ENCODE data around the gene RECQL. TPM values are rescaled to one million over a fixed set of nuclear protein-coding genes. Genes with fewer than 3 reads are reported as not detected.

Gene RECQL
- total RNA-seq, 2 experiments from 2014 or later: 112 to 114 TPM

DNA sequence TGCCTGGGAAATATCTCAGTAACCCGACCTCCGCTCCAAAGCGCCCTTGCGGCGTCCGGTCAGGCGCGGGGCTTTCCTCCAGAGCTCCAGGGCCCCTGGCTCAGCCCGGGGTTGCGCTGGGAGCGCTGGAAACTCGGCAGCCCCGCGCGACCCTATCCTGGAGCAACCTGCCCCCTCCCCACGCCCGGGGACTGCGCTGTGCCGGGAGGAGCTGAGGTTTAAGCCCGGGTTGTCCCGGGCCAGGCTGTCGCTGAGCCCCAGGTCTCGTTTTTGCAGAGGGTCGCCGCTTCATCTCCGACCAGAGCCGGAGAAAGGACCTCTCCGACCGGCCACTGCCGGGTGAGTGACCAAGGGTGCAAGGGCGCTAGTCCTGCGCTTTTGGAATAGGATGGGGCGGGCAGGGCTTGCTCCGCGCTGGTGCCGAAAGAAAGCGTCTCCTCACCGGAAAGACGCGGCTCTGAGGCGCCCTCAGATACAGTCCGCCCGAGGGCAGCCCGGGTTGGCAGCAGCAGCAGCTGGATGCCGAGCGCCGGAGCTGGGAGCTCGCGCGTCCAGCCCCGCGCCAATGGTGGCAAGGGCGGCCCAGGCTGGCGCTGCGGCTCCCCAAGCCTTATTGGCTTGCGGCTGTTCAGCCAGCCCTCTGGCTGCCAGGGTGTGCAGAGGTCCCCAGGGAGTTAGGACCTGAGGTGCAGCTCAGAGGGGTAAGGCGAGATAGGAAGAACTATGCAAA lies 26.2 kb upstream of the RECQL start:
- intact Hi-C loops (cut with micrococcal nuclease): loop anchor here (1.0 to 2.0 kb wide), 3 partner anchors 13 to 26 kb away; partner anchors contain the start of genes GOLT1B and RECQL
- POLR2A ChIA-PET: interaction anchor here (0.7 to 1.9 kb wide), 5 partner anchors 9 to 149 kb away, joined by 3 to 6 read pairs (median 3); partner anchors contain the start of gene LDHB

GRCh38 chr12:21526721-21527345 lies 25.4 kb upstream of the RECQL start:
- H3K4me1 Mint-ChIP-seq (ENCODE audit: low read depth): peaks cover 6% of the 10 kb centered on the region
- H3K27me3 Mint-ChIP-seq: peaks cover 26% of the 10 kb centered on the region
- POLR2A ChIA-PET: interaction anchor here (0.9 to 1.9 kb wide), 4 partner anchors 12 to 150 kb away, joined by 3 to 6 read pairs (median 4); partner anchors contain the start of gene LDHB
- H3K36me3 Mint-ChIP-seq: no peaks in the 10 kb centered on the region
- intact Hi-C loops (cut with micrococcal nuclease): loop anchor here (1.0 to 2.0 kb wide), 3 partner anchors 13 to 26 kb away; partner anchors contain the start of genes GOLT1B and RECQL
- peaks cover 4% of the 10 kb centered on the region for H3K9me3 Mint-ChIP-seq
- DNase-seq: no peak
- no peak overlapping the region for H3K27ac Mint-ChIP-seq
- CTCF ChIA-PET: interaction anchor here (1.0 to 1.8 kb wide), 2 partner anchors 154 to 278 kb away, joined by 3 to 6 read pairs; no protein-coding TSS in a partner anchor
- peak overlapping the region; percentile 73 for H3K4me3 Mint-ChIP-seq

More for the DNA sequence above, 26.2 kb upstream of the RECQL start:
- CTCF ChIA-PET: interaction anchor here (0.8 to 1.8 kb wide), 5 partner anchors 9 to 279 kb away, joined by 3 to 6 read pairs (median 3); no protein-coding TSS in a partner anchor
- Mint-ChIP-seq H3K27ac (no peak overlapping the region), H3K36me3 (no peaks in the 10 kb centered on the region), H3K9me3 (peaks cover 4% of the 10 kb centered on the region), H3K4me3 (peak overlapping the region; percentile 73), H3K4me1 (ENCODE audit: low read depth) (peaks cover 6% of the 10 kb centered on the region), H3K27me3 (peaks cover 27% of the 10 kb centered on the region)
- peak; percentile 78 for DNase-seq

- DNase-seq: no peak
- no peak within 1 kb of the TSS for H3K27ac Mint-ChIP-seq
- POLR2A ChIA-PET: no interaction called here
- peaks cover 6% of the 10 kb centered on the region for H3K4me1 Mint-ChIP-seq (ENCODE audit: low read depth)
- CTCF ChIA-PET: interaction anchor here (1.8 kb wide), 1 partner anchor 154 kb away, joined by 6 read pairs; no protein-coding TSS in a partner anchor
- peaks cover 21% of the 10 kb centered on the region for H3K27me3 Mint-ChIP-seq
- H3K36me3 Mint-ChIP-seq: no peaks in the 10 kb centered on the region
- H3K9me3 Mint-ChIP-seq: peaks cover 4% of the 10 kb centered on the region
- intact Hi-C loops (cut with micrococcal nuclease): loop anchor here (2.0 kb wide), 1 partner anchor 17 kb away; no protein-coding TSS in a partner anchor
- H3K4me3 Mint-ChIP-seq: peak within 1 kb of the TSS; percentile 73
Measured at GRCh38 chr12:21526053-21526452, 24.6 kb upstream of the RECQL start, which contains the start of gene SPX. Gene SPX, plus strand, starts transcription at chr12:21526296. Its CDS starts 177 bp downstream, at chr12:21526473.

GRCh38 chr12:21523148-21523547 lies 21.7 kb upstream of the RECQL start:
- Mint-ChIP-seq H3K27me3 (peaks cover 5% of the 10 kb centered on the region), H3K4me3 (no peak overlapping the region), H3K27ac (no peak overlapping the region), H3K9me3 (peaks cover 4% of the 10 kb centered on the region), H3K36me3 (peaks cover 8% of the 10 kb centered on the region), H3K4me1 (ENCODE audit: low read depth) (peaks cover 4% of the 10 kb centered on the region)
- no peak for DNase-seq
- CTCF ChIA-PET: no interaction called here
- POLR2A ChIA-PET: no interaction called here
- intact Hi-C loops (cut with micrococcal nuclease): no loop called here

GRCh38 chr12:21521541-21521940 lies 20.1 kb upstream of the RECQL start:
- POLR2A ChIA-PET: no interaction called here
- no peak for DNase-seq
- no peak overlapping the region for H3K27ac Mint-ChIP-seq
- intact Hi-C loops (cut with micrococcal nuclease): no loop called here
- peaks cover 4% of the 10 kb centered on the region for H3K9me3 Mint-ChIP-seq
- H3K27me3 Mint-ChIP-seq: peaks cover 1% of the 10 kb centered on the region
- CTCF ChIA-PET: no interaction called here
- H3K4me3 Mint-ChIP-seq: no peak overlapping the region
- peaks cover 11% of the 10 kb centered on the region for H3K36me3 Mint-ChIP-seq
- no peaks in the 10 kb centered on the region for H3K4me1 Mint-ChIP-seq (ENCODE audit: low read depth)

DNA sequence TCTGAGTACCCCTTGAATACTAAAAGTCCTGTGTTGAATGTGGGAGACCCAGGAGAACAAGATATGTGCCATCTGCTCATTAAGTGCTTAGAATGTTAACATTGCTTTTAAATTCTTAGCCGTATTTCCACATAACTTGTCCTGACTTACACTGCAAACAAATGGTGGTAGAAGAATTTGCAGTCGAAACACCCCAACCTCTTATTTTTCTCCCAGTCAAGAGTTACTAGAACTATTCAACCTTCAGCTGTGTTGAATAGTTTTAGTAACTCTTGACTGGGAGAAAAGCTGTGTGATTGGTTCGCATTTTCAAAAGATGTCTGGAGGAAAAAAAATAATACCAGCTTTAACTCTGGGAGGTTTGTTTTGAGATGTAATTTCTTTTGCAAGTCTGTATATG lies 17.0 kb upstream of the RECQL start:
- intact Hi-C loops (cut with micrococcal nuclease): no loop called here
- peaks cover 2% of the 10 kb centered on the region for H3K4me1 Mint-ChIP-seq (ENCODE audit: low read depth)
- ChIA-PET CTCF (interaction anchor here (0.6 to 0.9 kb wide), 2 partner anchors 9 to 77 kb away, joined by 3 to 5 read pairs; no protein-coding TSS in a partner anchor), POLR2A (interaction anchor here (0.8 kb wide), 1 partner anchor 10 kb away, joined by 3 read pairs; no protein-coding TSS in a partner anchor)
- no peaks in the 10 kb centered on the region for H3K9me3 Mint-ChIP-seq
- no peak overlapping the region for H3K27ac Mint-ChIP-seq
- no peak for DNase-seq
- no peak overlapping the region for H3K4me3 Mint-ChIP-seq
- H3K36me3 Mint-ChIP-seq: peaks cover 23% of the 10 kb centered on the region
- no peaks in the 10 kb centered on the region for H3K27me3 Mint-ChIP-seq

GRCh38 chr12:21516281-21516680 lies 14.8 kb upstream of the RECQL start:
- H3K36me3 Mint-ChIP-seq: peaks cover 30% of the 10 kb centered on the region
- H3K9me3 Mint-ChIP-seq: no peaks in the 10 kb centered on the region
- intact Hi-C loops (cut with micrococcal nuclease): no loop called here
- no peak overlapping the region for H3K27ac Mint-ChIP-seq
- CTCF ChIA-PET: no interaction called here
- DNase-seq: no peak
- H3K4me3 Mint-ChIP-seq: no peak overlapping the region
- H3K4me1 Mint-ChIP-seq (ENCODE audit: low read depth): peaks cover 2% of the 10 kb centered on the region
- POLR2A ChIA-PET: no interaction called here
- no peaks in the 10 kb centered on the region for H3K27me3 Mint-ChIP-seq

DNA sequence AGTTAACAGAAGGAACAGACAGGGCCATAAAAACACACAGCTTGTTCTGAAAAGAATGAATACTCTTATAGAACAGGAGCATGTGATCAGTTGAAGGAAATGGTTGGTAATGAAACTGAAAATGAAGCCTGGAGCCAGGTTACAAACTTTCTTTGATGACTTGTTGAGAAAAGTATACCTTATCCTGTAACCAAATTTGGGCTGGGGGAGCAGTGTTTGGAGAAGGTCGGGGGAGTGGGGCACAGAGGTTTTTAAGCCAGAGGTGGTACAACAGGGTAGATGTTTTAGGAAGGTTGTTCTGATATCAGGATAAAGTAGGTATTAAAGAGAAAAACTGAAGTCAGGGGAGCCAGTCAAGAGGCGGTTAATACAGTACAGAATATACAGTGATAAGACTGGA lies 8.3 kb upstream of the RECQL start:
- no peaks in the 10 kb centered on the region for H3K27me3 Mint-ChIP-seq
- H3K36me3 Mint-ChIP-seq: peaks cover 39% of the 10 kb centered on the region
- H3K4me1 Mint-ChIP-seq (ENCODE audit: low read depth): peaks cover 34% of the 10 kb centered on the region
- DNase-seq: no peak
- intact Hi-C loops (cut with micrococcal nuclease): loop anchor here (1.0 to 2.0 kb wide), 2 partner anchors 8 to 17 kb away; partner anchors contain the start of genes GOLT1B, RECQL and SPX
- H3K27ac Mint-ChIP-seq: peak overlapping the region; percentile 53
- POLR2A ChIA-PET: no interaction called here
- H3K9me3 Mint-ChIP-seq: no peaks in the 10 kb centered on the region
- H3K4me3 Mint-ChIP-seq: no peak overlapping the region
- CTCF ChIA-PET: interaction anchor here (1.7 kb wide), 1 partner anchor 170 kb away, joined by 3 read pairs; no protein-coding TSS in a partner anchor

- POLR2A ChIA-PET: interaction anchor here (1.1 kb wide), 1 partner anchor 149 kb away, joined by 3 read pairs; the partner anchor contains the start of gene LDHB
- Mint-ChIP-seq H3K4me1 (ENCODE audit: low read depth) (peaks cover 51% of the 10 kb centered on the region), H3K27ac (no peak overlapping the region)
Measured at GRCh38 chr12:21507849-21508248, 6.4 kb upstream of the RECQL start.

GRCh38 chr12:21505888-21506287 lies 4.5 kb upstream of the RECQL start:
- no peaks in the 10 kb centered on the region for H3K27me3 Mint-ChIP-seq
- peaks cover 27% of the 10 kb centered on the region for H3K36me3 Mint-ChIP-seq
- H3K4me1 Mint-ChIP-seq (ENCODE audit: low read depth): peaks cover 57% of the 10 kb centered on the region
- intact Hi-C loops (cut with micrococcal nuclease): no loop called here
- POLR2A ChIA-PET: interaction anchor here (1.5 kb wide), 1 partner anchor 12 kb away, joined by 3 read pairs; no protein-coding TSS in a partner anchor
- no peak overlapping the region for H3K4me3 Mint-ChIP-seq
- DNase-seq: no peak
- no peak overlapping the region for H3K27ac Mint-ChIP-seq
- no peaks in the 10 kb centered on the region for H3K9me3 Mint-ChIP-seq
- CTCF ChIA-PET: interaction anchor here (1.2 kb wide), 1 partner anchor 174 kb away, joined by 6 read pairs; no protein-coding TSS in a partner anchor

More at GRCh38 chr12:21507849-21508248, 6.4 kb upstream of the RECQL start:
- CTCF ChIA-PET: interaction anchor here (0.8 to 1.7 kb wide), 2 partner anchors 171 to 172 kb away, joined by 3 read pairs; no protein-coding TSS in a partner anchor
- no peak overlapping the region for H3K4me3 Mint-ChIP-seq
- intact Hi-C loops (cut with micrococcal nuclease): loop anchor here (2.0 kb wide), 1 partner anchor 19 kb away; the partner anchor contains the start of gene SPX
- H3K9me3 Mint-ChIP-seq: no peaks in the 10 kb centered on the region
- no peaks in the 10 kb centered on the region for H3K27me3 Mint-ChIP-seq
- peaks cover 31% of the 10 kb centered on the region for H3K36me3 Mint-ChIP-seq
- DNase-seq: no peak

DNA sequence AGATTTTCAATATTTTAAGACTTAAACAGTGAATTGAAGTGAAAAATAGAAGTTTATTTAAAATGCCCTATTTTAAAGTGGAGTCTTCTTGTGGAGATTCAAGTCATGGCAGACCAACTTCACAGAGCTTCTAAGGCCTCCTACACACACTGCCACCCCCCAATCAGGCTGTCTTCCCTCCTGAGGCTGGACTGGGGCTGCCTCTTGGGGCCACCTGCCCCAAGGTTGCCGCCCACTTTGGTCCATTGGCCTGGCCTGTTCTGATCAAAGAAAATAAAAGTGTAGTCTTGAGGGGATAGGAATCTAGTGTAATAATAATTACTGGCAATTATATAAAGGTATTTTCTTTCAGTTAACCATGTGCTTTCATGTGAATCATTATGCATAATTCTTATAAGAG lies 1.4 kb upstream of the RECQL start:
- CTCF ChIA-PET: no interaction called here
- POLR2A ChIA-PET: interaction anchor here (1.9 to 3.0 kb wide), 3 partner anchors 8 to 155 kb away, joined by 5 to 26 read pairs (median 16); partner anchors contain the start of genes LDHB and PYROXD1
- Mint-ChIP-seq H3K4me3 (no peak overlapping the region), H3K9me3 (no peaks in the 10 kb centered on the region), H3K4me1 (ENCODE audit: low read depth) (peaks cover 51% of the 10 kb centered on the region), H3K27ac (no peak overlapping the region), H3K27me3 (no peaks in the 10 kb centered on the region), H3K36me3 (peaks cover 20% of the 10 kb centered on the region)
- intact Hi-C loops (cut with micrococcal nuclease): loop anchor here (5.0 kb wide), 1 partner anchor 1124 kb away; the partner anchor contains the start of gene ETNK1
- no peak for DNase-seq

Data from activated CD4-positive, alpha-beta memory T cell treated with anti-CD3 and anti-CD28 coated beads for 36 hours (primary cell).